ENCODE measurements around the gene PEA15.

GRCh38 chr1:160200786-160201185 lies 4.4 kb upstream of the PEA15 start:
- no peak for TF ChIP-seq CTCF (IDR thresholded peaks at IDR 0.05; ENCODE audit: low read length)
- TF ChIP-seq EZH2 (IDR thresholded peaks at IDR 0.05; ENCODE audit: borderline replicate concordance, low read length) = no peak

Measured in OCI-LY1 (cell line).